NOMO-1 treated with dmso at 0.1 percent for 144 hours (cell line): ENCODE measurements around the gene RNF125.

Experiments
- DNase-seq: peaks from one replicate; lab custom pipeline; 2025; ENCODE audit not compliant: unreplicated experiment; lab: John Stamatoyannopoulos, UW

Gene RNF125

DNA sequence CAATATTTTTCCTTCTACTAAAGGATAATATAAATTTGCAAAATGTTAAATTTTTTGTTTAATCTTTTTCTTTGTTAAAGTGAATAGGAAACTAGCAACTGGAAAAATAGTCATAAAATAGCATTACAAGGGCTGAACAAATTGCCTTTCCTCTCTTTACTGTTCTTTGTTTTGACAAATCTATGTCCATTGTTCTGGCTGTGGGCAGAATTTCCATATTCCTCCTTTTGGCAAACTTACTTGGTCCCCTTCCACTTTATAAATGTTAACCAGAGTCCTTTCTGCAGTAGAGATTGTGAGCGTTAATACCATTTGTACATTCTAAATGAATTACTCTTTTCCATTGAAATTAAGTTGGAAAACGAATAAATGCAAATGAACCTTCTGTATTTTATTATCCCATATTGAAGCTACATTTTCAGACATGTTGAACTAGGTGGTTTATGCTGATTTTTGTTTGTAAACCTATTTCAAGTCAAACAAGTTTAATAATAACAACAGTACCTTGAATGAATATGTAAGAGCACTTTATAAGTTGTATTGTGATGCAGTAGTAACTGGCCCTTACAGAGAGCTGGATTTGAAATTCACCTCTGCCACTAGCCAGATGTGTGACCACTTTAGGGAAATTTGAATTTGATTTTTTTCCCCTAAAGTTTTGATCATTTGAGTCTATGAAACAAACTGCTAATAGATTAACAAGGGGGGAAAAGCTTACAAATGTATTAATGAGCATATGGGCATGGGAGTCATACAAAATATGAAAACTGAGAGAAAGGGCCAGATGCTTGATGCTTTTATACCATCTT, 3.3 kb downstream of the RNF125 start:
- DNase-seq = no peak

DNA sequence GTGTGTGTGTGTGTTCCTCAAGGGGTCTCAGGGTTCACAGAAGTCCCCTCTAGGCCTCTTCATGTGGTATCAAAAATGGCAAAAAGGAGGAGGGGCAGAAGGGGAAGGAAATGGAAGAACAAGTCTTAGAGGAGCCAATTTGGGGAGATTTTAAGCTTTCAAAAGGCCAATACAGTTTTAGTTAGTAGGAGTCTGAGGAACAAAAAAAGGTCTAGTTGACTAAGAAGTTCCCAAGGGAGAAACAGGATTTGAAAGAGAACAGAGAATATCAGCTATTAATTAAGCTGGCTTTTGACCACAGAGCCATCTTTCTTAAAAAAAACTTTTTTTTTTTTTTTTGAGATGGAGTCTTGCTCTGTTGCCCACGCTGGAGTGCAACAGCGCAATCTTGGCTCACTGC, 7.1 kb downstream of the RNF125 start:
- DNase-seq = no peak

- DNase-seq = no peak
Observed at GRCh38 chr18:32026491-32027086, 8.0 kb downstream of the RNF125 start.

GRCh38 chr18:32029558-32029957, 10.9 kb downstream of the RNF125 start:
- DNase-seq = no peak

GRCh38 chr18:32032609-32033008, 14.0 kb downstream of the RNF125 start:
- no peak for DNase-seq

DNA sequence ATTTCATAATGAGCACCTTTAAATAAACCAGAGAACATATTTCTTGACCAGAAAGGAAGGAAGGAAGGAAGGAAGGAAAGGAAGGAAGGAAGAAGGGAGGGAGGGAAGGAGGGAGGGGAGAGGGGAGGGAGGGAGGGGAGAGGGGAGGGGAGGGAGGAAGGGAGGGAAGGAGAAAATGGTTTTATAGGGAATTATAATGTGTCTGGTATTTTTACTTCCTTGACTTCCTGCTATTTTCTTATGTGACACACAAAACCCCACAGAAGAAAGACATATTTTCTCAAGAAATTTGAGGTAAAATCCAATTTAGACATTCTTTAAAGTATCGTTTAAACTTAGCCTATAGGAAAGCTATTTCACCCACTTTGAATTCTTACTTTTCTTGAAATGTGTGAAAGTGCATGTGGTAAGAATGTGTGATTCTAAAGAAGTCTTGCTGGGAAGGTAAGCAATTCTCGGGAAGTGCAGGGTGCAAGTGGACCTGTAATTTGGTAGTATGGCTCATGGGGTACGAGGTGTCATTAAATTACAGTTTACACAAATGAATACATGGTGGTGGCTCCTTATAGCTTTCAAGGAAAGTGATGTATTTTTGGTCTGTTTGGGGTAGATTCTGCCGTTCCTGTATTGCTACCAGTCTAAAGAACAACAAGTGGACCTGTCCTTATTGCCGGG, 18.0 kb downstream of the RNF125 start:
- no peak for DNase-seq

GRCh38 chr18:32037616-32038015, 19.0 kb downstream of the RNF125 start:
- DNase-seq = no peak

DNA sequence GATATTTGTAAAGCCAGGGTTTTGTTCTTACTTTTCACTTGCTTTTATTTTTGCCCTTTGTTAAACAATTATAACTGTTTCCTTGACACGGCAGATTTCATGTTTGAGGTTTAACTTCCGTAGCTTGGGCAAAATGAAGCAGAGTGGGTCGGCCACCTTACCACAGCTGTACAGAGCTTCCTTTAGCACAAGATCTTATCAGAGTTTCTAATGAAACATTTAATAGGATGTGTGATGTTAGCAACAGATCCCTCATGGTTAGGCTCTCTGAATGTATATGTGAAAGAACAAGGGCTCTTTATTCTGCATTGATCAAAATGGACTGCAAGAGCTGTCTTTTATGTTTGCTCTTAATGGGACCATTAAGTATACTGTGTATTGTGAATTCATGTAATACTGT, 22.3 kb downstream of the RNF125 start:
- no peak for DNase-seq

- DNase-seq = peak; percentile 52
Observed at GRCh38 chr18:32042337-32042736, 23.7 kb downstream of the RNF125 start.

- DNase-seq = no peak
Observed at GRCh38 chr18:32048507-32049091, 30.0 kb downstream of the RNF125 start.

- DNase-seq = peak; percentile 22
Observed at GRCh38 chr18:32049393-32050171, 31.0 kb downstream of the RNF125 start.

GRCh38 chr18:32056613-32057358, 38.2 kb downstream of the RNF125 start:
- DNase-seq = no peak

- no peak for DNase-seq
Observed at GRCh38 chr18:32057624-32058165, 39.1 kb downstream of the RNF125 start.

GRCh38 chr18:32060026-32060425, 41.4 kb downstream of the RNF125 start:
- DNase-seq = no peak

DNA sequence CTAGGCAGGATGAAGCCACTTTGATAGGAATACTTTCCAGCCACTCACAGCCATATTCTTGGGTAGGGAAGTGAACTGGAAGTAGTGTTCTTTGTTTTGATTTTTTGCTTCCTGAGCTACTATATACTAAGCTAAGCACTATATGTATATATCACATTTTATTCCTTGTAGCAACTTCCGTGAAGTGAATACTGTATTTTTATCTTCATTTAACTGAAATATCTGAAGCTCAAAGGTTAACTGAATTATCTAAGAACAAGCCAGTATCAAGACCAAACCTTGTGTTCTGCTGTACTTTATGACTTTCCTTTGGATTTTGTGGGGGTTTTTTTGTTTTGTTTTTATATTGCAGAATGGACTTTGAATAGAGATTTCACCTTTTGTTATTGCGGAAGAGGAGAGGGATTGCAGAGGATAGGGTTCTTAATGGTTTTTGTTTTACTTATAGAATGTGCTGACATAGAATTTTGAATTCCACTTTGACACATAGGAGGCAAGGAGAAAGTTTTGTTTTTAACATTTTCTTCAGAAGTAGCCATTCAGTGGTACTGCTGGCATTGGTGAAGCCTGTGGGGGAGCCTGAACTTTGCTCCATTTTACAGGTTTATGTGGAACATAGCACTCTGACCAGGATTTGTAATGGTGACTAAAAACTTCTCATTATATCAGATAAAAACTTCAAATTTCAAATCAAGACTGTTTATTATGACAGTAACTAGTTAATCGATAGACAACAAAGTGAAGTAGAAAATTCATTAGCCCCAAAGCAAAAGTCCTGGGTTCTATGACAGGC, 48.9 kb downstream of the RNF125 start:
- no peak for DNase-seq

DNA sequence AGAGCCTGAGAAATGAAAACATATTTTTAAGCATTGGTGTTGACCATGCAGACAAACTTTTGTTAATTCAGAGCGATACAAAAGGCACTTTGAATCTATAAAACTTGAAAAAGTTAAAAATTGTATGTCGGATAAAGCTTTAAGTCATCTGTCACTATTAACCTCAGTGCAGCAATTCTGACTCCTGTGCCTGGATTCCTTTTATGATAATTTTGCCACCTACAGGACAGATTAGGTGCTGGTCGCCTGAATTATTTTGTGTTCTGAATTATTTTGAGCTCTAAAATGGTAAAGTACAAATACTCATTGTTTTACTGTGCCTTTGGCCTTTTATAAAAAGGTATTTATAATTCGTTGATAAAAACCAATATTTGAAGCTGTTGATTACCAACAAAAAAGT, 53.7 kb downstream of the RNF125 start:
- peak; percentile 7 for DNase-seq

GRCh38 chr18:32074206-32074605, 55.6 kb downstream of the RNF125 start:
- no peak for DNase-seq

DNA sequence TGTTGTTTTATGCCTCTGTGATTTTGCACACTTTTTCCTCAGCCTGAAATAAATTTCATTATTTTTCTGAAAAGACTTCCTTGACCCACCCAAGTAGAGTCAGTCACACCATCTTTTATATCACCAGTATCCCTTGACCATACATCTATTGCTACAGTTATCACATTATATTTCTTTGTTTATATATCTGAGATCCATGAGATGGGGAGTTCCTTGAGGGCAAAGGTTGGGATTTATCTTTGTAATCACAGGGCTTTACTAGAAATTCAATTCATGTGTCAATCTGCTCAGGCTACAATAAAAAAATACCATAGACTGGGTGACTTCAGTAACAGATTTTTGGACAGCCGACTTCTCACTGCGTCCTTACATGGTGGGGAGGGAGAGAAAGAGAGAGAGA, 60.2 kb downstream of the RNF125 start:
- DNase-seq = no peak

GRCh38 chr18:32081881-32082280, 63.3 kb downstream of the RNF125 start:
- no peak for DNase-seq
